Ecto neural progenitor cell (in vitro differentiated cells): ENCODE measurements around the gene GPR137B.

ENCODE experiments used
- DNase-seq: peaks from one replicate; pipeline ENCODE4 v3.0.0-alpha.2; 2018; ENCODE audit warnings: low spot score

Gene GPR137B

GRCh38 chr1:236142253-236143103, at the start of gene GPR137B:
TSS of gene GPR137B (plus strand) at chr1:236142539. CDS start at chr1:236142623, 84 bp downstream.
- DNase-seq, result peak; percentile 74

- DNase-seq, result no peak
These were observed 49.4 kb upstream of the GPR137B start for GRCh38 chr1:236092899-236093298.

GRCh38 chr1:236095705-236096520, 46.4 kb upstream of the GPR137B start:
- no peak for DNase-seq

- DNase-seq, result peak; percentile 66
These were observed 45.5 kb upstream of the GPR137B start for GRCh38 chr1:236096660-236097482.

GRCh38 chr1:236098267-236098666, 44.1 kb upstream of the GPR137B start:
- DNase-seq, result no peak

- DNase-seq, result no peak
These were observed 42.9 kb upstream of the GPR137B start for GRCh38 chr1:236099355-236099974.

GRCh38 chr1:236100799-236101198, 41.5 kb upstream of the GPR137B start:
- DNase-seq, result no peak

- DNase-seq, result no peak
These were observed 40.8 kb upstream of the GPR137B start for GRCh38 chr1:236101233-236102200.

- no peak for DNase-seq
These were observed 39.7 kb upstream of the GPR137B start for GRCh38 chr1:236102611-236103010.

GRCh38 chr1:236103059-236103458, 39.3 kb upstream of the GPR137B start:
- DNase-seq, result no peak

GRCh38 chr1:236103646-236104218, 38.6 kb upstream of the GPR137B start:
- DNase-seq, result peak; percentile 66

- DNase-seq, result no peak
These were observed 35.0 kb upstream of the GPR137B start for GRCh38 chr1:236107121-236107907.

GRCh38 chr1:236108027-236108648, 34.2 kb upstream of the GPR137B start:
- DNase-seq, result no peak

GRCh38 chr1:236110137-236110536, 32.2 kb upstream of the GPR137B start:
- no peak for DNase-seq

- no peak for DNase-seq
These were observed 30.6 kb upstream of the GPR137B start for GRCh38 chr1:236111527-236112331.

GRCh38 chr1:236112332-236112627, 30.1 kb upstream of the GPR137B start:
- no peak for DNase-seq

GRCh38 chr1:236113324-236114032, 28.9 kb upstream of the GPR137B start:
- DNase-seq, result no peak
